Left forelimb (tissue), 1 donor: Measurements from ENCODE around the gene WDR62.
"Not testable (repeated sequence)": the region's sequence is repeated elsewhere in the genome, so short reads cannot be mapped to it uniquely, and the experiment has no call there.

Source experiments
- DNase-seq: peaks from one replicate; pipeline ENCODE4 v3.0.0-alpha.2; 2018; ENCODE audit warnings: low spot score

The WDR62 gene

GRCh38 chr19:36032251-36033104 lies 22.2 kb upstream of the WDR62 start, which contains the start of gene CLIP3:
Gene CLIP3 (minus strand): TSS chr19:36032873. CDS start chr19:36032357, 516 bp downstream.
- peak; percentile 88 for DNase-seq

GRCh38 chr19:36040495-36040894 lies 14.2 kb upstream of the WDR62 start:
- DNase-seq = no peak

GRCh38 chr19:36041092-36041491 lies 13.6 kb upstream of the WDR62 start:
- not testable (repeated sequence) for DNase-seq

- no peak for DNase-seq
Measured at GRCh38 chr19:36041831-36042230, 12.9 kb upstream of the WDR62 start.

GRCh38 chr19:36043952-36044351 lies 10.7 kb upstream of the WDR62 start:
- DNase-seq = no peak

GRCh38 chr19:36046443-36047050 lies 8.2 kb upstream of the WDR62 start:
- no peak for DNase-seq

GRCh38 chr19:36047835-36048234 lies 6.9 kb upstream of the WDR62 start:
- DNase-seq = no peak

- DNase-seq = no peak
Measured at GRCh38 chr19:36049080-36049698, 5.5 kb upstream of the WDR62 start.

- no peak for DNase-seq
Measured at GRCh38 chr19:36051236-36051635, 3.5 kb upstream of the WDR62 start.

- no peak for DNase-seq
Measured at GRCh38 chr19:36051637-36052036, 3.1 kb upstream of the WDR62 start.

- DNase-seq = peak; percentile 99
Measured at GRCh38 chr19:36054119-36054732, 471 bp upstream of the WDR62 start, which contains the start of gene THAP8. Gene THAP8 (minus strand): TSS chr19:36054285. CDS start chr19:36054217, 68 bp downstream.

- DNase-seq = no peak
Measured at GRCh38 chr19:36058481-36059179, 3.9 kb downstream of the WDR62 start.

GRCh38 chr19:36059180-36059910 lies 4.6 kb downstream of the WDR62 start:
- no peak for DNase-seq

- no peak for DNase-seq
Measured at GRCh38 chr19:36060430-36060829, 5.7 kb downstream of the WDR62 start.

GRCh38 chr19:36061367-36061766 lies 6.7 kb downstream of the WDR62 start:
- DNase-seq = no peak

- DNase-seq = no peak
Measured at GRCh38 chr19:36064826-36065225, 10.1 kb downstream of the WDR62 start.

- DNase-seq = no peak
Measured at GRCh38 chr19:36067681-36068080, 13.0 kb downstream of the WDR62 start.

- not testable (repeated sequence) for DNase-seq
Measured at GRCh38 chr19:36068810-36069499, 14.3 kb downstream of the WDR62 start.

- DNase-seq = no peak
Measured at GRCh38 chr19:36072081-36072480, 17.4 kb downstream of the WDR62 start.

- no peak for DNase-seq
Measured at GRCh38 chr19:36073121-36073876, 18.6 kb downstream of the WDR62 start.
